Measurements from ENCODE around the gene MED29.

Gene MED29

DNA sequence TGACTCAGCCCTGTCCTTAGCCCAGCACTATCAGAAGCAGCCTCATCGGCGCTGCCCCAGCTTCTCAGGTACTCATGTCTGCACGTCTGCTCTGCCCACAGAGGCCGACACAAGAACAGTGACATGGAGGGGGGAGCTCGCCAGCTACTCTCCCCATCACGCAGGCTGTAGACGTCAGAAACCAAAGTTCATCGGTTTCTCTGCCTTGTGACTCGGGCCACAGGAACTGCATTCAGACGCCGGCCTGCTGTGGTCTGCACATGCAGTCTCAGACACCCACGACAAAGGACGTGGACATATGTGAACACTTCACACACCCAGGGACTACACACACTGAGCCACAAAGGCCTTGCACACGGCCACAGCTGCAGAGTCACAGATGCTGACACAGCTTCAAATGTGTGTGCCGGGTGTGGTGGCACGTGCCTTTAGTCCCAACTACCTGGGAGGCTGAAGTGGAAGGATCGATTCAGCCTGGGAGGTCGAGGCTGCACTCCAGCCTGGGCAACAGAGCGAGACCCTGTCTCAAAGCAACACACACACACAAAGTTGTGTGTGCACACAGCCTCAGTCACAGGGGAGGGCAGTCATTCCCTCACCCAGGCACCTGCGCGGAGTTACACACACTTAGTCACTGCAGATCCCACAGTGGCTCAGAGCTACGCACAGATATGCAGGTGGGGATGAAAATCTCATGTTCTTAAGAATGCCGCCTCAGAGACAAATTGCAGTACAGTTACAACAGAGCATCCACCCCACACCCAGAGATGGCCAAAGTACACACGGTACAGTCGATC, 10.6 kb downstream of the MED29 start:
- DNase-seq: no peak
- TF ChIP-seq, protein P1, sequence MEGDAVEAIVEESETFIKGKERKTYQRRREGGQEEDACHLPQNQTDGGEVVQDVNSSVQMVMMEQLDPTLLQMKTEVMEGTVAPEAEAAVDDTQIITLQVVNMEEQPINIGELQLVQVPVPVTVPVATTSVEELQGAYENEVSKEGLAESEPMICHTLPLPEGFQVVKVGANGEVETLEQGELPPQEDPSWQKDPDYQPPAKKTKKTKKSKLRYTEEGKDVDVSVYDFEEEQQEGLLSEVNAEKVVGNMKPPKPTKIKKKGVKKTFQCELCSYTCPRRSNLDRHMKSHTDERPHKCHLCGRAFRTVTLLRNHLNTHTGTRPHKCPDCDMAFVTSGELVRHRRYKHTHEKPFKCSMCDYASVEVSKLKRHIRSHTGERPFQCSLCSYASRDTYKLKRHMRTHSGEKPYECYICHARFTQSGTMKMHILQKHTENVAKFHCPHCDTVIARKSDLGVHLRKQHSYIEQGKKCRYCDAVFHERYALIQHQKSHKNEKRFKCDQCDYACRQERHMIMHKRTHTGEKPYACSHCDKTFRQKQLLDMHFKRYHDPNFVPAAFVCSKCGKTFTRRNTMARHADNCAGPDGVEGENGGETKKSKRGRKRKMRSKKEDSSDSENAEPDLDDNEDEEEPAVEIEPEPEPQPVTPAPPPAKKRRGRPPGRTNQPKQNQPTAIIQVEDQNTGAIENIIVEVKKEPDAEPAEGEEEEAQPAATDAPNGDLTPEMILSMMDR (IDR thresholded peaks at IDR 0.05; ENCODE audit: low read depth, low read length): no peak
- no peaks in the 10 kb centered on the region for H3K27me3 ChIP-seq (ENCODE audit: insufficient read depth, low read depth, severe bottlenecking)

GRCh38 chr19:39402346-39403300, 11.4 kb downstream of the MED29 start:
- H3K27me3 ChIP-seq (ENCODE audit: insufficient read depth, low read depth, severe bottlenecking): no peaks in the 10 kb centered on the region
- H3K36me3 ChIP-seq: peaks cover 6% of the 10 kb centered on the region
- H3K4me3 ChIP-seq (ENCODE audit: low read depth, low read length): peak overlapping the region; percentile 68
- TF ChIP-seq, protein P1 (IDR thresholded peaks at IDR 0.05; ENCODE audit: low read depth, low read length): no peak
- DNase-seq: peak; percentile 81
- H3K27ac ChIP-seq: peak overlapping the region; percentile 87
- no peaks in the 10 kb centered on the region for H3K9me3 ChIP-seq (ENCODE audit: severe bottlenecking)

More for the DNA sequence above, 10.6 kb downstream of the MED29 start:
- H3K36me3 ChIP-seq: peaks cover 6% of the 10 kb centered on the region
- no peak overlapping the region for H3K4me3 ChIP-seq (ENCODE audit: low read depth, low read length)
- H3K27ac ChIP-seq: peak overlapping the region; percentile 87
- no peaks in the 10 kb centered on the region for H3K9me3 ChIP-seq (ENCODE audit: severe bottlenecking)

GRCh38 chr19:39403331-39404312, 12.4 kb downstream of the MED29 start:
- DNase-seq: peak; percentile 94
- peak overlapping the region; percentile 68 for H3K4me3 ChIP-seq (ENCODE audit: low read depth, low read length)
- no peaks in the 10 kb centered on the region for H3K27me3 ChIP-seq (ENCODE audit: insufficient read depth, low read depth, severe bottlenecking)
- peak overlapping the region; percentile 87 for H3K27ac ChIP-seq
- H3K9me3 ChIP-seq (ENCODE audit: severe bottlenecking): no peaks in the 10 kb centered on the region
- TF ChIP-seq, protein P1 (IDR thresholded peaks at IDR 0.05; ENCODE audit: low read depth, low read length): no peak
- peaks cover 5% of the 10 kb centered on the region for H3K36me3 ChIP-seq

DNA sequence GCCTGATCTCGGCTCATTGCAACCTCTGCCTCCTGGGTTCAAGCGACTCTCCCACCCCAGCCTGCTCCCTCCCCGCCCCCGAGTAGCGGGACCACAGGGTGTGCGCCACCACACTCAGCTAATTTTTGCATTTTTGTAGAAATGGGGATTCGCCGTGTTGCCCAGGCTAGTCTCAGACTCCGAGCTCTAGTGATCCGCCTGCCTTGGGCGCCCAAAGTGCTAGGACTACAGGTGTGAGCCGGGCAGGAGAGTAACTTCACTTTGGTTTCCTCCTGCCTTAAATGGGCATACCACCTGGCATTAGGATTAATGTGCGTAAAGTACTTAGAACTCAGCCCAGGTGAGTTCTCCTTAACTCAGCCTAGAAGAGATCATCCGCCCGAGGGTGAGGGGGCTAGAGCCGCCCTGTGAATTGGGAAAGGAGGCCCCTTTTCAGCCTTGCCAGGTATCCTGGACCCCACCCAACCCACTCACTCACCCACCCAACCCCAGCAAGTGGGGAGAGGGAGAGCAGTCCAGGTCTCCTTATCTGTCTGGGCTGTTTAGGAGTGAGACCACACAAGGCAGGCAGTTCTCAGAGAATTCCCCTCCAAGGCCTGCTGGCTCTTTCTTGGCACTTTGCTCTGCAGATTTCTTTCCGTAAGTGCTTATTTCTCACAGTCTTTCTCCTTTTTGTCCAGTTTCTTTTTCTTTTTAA, 14.2 kb downstream of the MED29 start:
- H3K4me3 ChIP-seq (ENCODE audit: low read depth, low read length): no peak overlapping the region
- H3K36me3 ChIP-seq: no peaks in the 10 kb centered on the region
- TF ChIP-seq, protein P1 (IDR thresholded peaks at IDR 0.05; ENCODE audit: low read depth, low read length): no peak
- DNase-seq: no peak
- H3K27me3 ChIP-seq (ENCODE audit: insufficient read depth, low read depth, severe bottlenecking): no peaks in the 10 kb centered on the region
- H3K9me3 ChIP-seq (ENCODE audit: severe bottlenecking): no peaks in the 10 kb centered on the region
- no peak overlapping the region for H3K27ac ChIP-seq

Data from WERI-Rb-1 (cell line).